SK-N-SH (cell line): ENCODE measurements around the gene FASTK. TPM values are rescaled to one million over a fixed set of nuclear protein-coding genes. Genes with fewer than 3 reads are reported as not detected.
A peak's percentile ranks its signal among the peaks of the same experiment; 100 is the strongest.

Experiments
- CTCF ChIA-PET: fragments of 300-600, 350-600 bp; formaldehyde crosslinking; extraction: SDS; loops from one replicate; lab custom pipeline; 2021; lab: Yijun Ruan, JAX
- POLR2A ChIA-PET: fragments of 350-600 bp; sonication (Branson Sonifier 250); formaldehyde crosslinking; extraction: SDS; loops from one replicate; lab custom pipeline; 2020; ENCODE audit warnings: antibody characterized with exemption, inconsistent platforms; lab: Yijun Ruan, JAX
- DNase-seq: peaks from one replicate; pipeline ENCODE4 v3.0.0; 2012
- H2AFZ ChIP-seq: fragments of 200-600 bp; sonication (generic); 2 replicates; pipeline ENCODE4 v1.8.1; 2016; ENCODE audit warnings: antibody characterized with exemption, mild to moderate bottlenecking, low read depth
- H3F3A ChIP-seq: fragments of 200-600 bp; sonication (generic); replicated peaks from 2 replicates; pipeline ENCODE3; 2016; ENCODE audit warnings: antibody characterized with exemption, mild to moderate bottlenecking; ENCODE audit not compliant: insufficient read depth
- H3K27ac ChIP-seq, 2 experiments: fragments of 200-500 bp in 1 of 2; fragments of 200-600 bp in 1 of 2; sonication (Bioruptor generic) in 1 of 2; sonication (generic), shearing (Covaris generic) in 1 of 2; 2 replicates each; pipeline versions ENCODE4 v1.5.1 to v1.6.1; 2014 to 2016; ENCODE audit warnings: low read depth in 2 of 2, inconsistent platforms in 1 of 2, low read length in 1 of 2, mild to moderate bottlenecking in 1 of 2, mixed read lengths in 1 of 2
- H3K27me3 ChIP-seq: fragments of 200-600 bp; sonication (generic), shearing (Covaris generic); 2 replicates; pipeline ENCODE4 v1.6.1; 2016; ENCODE audit warnings: mixed run types; ENCODE audit not compliant: insufficient read depth
- H3K36me3 ChIP-seq, 2 experiments: fragments of 200-500 bp in 1 of 2; fragments of 200-600 bp in 1 of 2; sonication (Bioruptor generic) in 1 of 2; sonication (generic) in 1 of 2; replicated peaks in 1 of 2; 2 replicates each; pipeline versions ENCODE3 to v1.5.1; 2014 to 2016; ENCODE audit warnings: low read length in 1 of 2, mild to moderate bottlenecking in 1 of 2; ENCODE audit not compliant: insufficient read depth in 2 of 2, control insufficient read depth in 1 of 2
- H3K4me1 ChIP-seq, 2 experiments: fragments of 200-500 bp in 1 of 2; fragments of 200-600 bp in 1 of 2; sonication (Bioruptor generic) in 1 of 2; sonication (generic), shearing (Covaris generic) in 1 of 2; 2 replicates each; pipeline versions ENCODE4 v1.5.1 to v1.6.1; 2014 to 2016; ENCODE audit warnings: low read depth in 1 of 2, low read length in 1 of 2, mixed run types in 1 of 2; ENCODE audit not compliant: insufficient read depth in 2 of 2, control insufficient read depth in 1 of 2
- H3K4me2 ChIP-seq: fragments of 200-600 bp; sonication (generic), shearing (Covaris generic); 2 replicates; pipeline ENCODE4 v1.6.1; 2017; ENCODE audit warnings: mixed run types
- H3K4me3 ChIP-seq, 2 experiments: fragments of 200-500 bp in 1 of 2; fragments of 200-600 bp in 1 of 2; sonication (Bioruptor generic) in 1 of 2; sonication (generic), shearing (Covaris generic) in 1 of 2; 2 replicates each; pipeline versions ENCODE4 v1.5.1 to v1.8.1; 2014 to 2016; ENCODE audit warnings: low read depth in 2 of 2, inconsistent platforms in 1 of 2, low read length in 1 of 2, mild to moderate bottlenecking in 1 of 2, mixed read lengths in 1 of 2, moderate library complexity in 1 of 2
- H3K79me2 ChIP-seq: fragments of 200-600 bp; sonication (generic); 2 replicates; pipeline ENCODE4 v1.8.1; 2017; ENCODE audit warnings: mild to moderate bottlenecking; ENCODE audit not compliant: insufficient read depth
- H3K9ac ChIP-seq: fragments of 200-600 bp; sonication (generic); 2 replicates; pipeline ENCODE4 v1.6.1; 2017; ENCODE audit warnings: mixed run types
- H3K9me2 ChIP-seq: fragments of 200-600 bp; sonication (generic); 2 replicates; pipeline ENCODE4 v1.6.1; 2017; ENCODE audit warnings: mixed run types
- H3K9me3 ChIP-seq: fragments of 200-600 bp; sonication (generic); 2 replicates; pipeline ENCODE4 v1.6.1; 2017; ENCODE audit warnings: mixed run types, mild to moderate bottlenecking, moderate library complexity
- H4K20me1 ChIP-seq: fragments of 200-600 bp; sonication (generic); 2 replicates; pipeline ENCODE4 v1.6.1; 2017; ENCODE audit warnings: mild to moderate bottlenecking, mixed run types; ENCODE audit not compliant: insufficient read depth
- CHD2 ChIP-seq: fragments of 150-350 bp; IDR thresholded peaks from 2 replicates; pipeline ENCODE4 v1.6.1; 2018; ENCODE audit warnings: low read length; ENCODE audit not compliant: partially characterized antibody
- EZH2phosphoT487 ChIP-seq: fragments of 200-600 bp; sonication (generic); IDR thresholded peaks from 2 replicates; pipeline ENCODE4 v1.6.1; 2017; ENCODE audit warnings: low read depth, mixed run types, mild to moderate bottlenecking, antibody characterized with exemption, moderate library complexity, borderline replicate concordance
- FOSL2 ChIP-seq: IDR thresholded peaks from 2 replicates; pipeline ENCODE4 v1.4.0; 2012; ENCODE audit warnings: low read depth, mild to moderate bottlenecking, moderate library complexity, borderline replicate concordance
- FOXJ3 ChIP-seq: sonication (generic); formaldehyde crosslinking; IDR thresholded peaks from 2 replicates; pipeline ENCODE4 v1.5.1; 2020; ENCODE audit warnings: mild to moderate bottlenecking, missing genetic modification reagents
- GABPA ChIP-seq: IDR thresholded peaks from 2 replicates; pipeline ENCODE4 v1.4.0; 2012; ENCODE audit warnings: low read depth, mild to moderate bottlenecking
- GATA2 ChIP-seq: sonication (generic); formaldehyde crosslinking; IDR thresholded peaks from 2 replicates; pipeline ENCODE4 v1.5.0; 2020; ENCODE audit warnings: mild to moderate bottlenecking, missing genetic modification reagents
- MEF2A ChIP-seq: IDR thresholded peaks from 2 replicates; pipeline ENCODE4 v1.4.0; 2012; ENCODE audit warnings: low read depth, borderline replicate concordance
- POLR2AphosphoS5 ChIP-seq: IDR thresholded peaks from 2 replicates; pipeline ENCODE4 v1.6.1; 2012; ENCODE audit warnings: low read depth, low read length
- RAD21 ChIP-seq: IDR thresholded peaks from 2 replicates; pipeline ENCODE4 v1.6.1; 2012; ENCODE audit warnings: mild to moderate bottlenecking, low read length
- RCOR1 ChIP-seq: fragments of 150-350 bp; IDR thresholded peaks from 2 replicates; pipeline ENCODE4 v1.6.1; 2017; ENCODE audit warnings: antibody characterized with exemption, low read length
- RFX5 ChIP-seq: IDR thresholded peaks from 2 replicates; pipeline ENCODE4 v1.6.1; 2012; ENCODE audit warnings: mild to moderate bottlenecking, improper control_type of control experiment, low read length
- RXRA ChIP-seq: IDR thresholded peaks from 2 replicates; pipeline ENCODE4 v1.4.0; 2012; ENCODE audit warnings: low read depth, mild to moderate bottlenecking, borderline replicate concordance
- SIN3A ChIP-seq: IDR thresholded peaks from 2 replicates; pipeline ENCODE4 v1.6.1; 2012; ENCODE audit warnings: low read depth, mild to moderate bottlenecking, low read length, moderate library complexity, borderline replicate concordance
- TAF1 ChIP-seq: IDR thresholded peaks from 2 replicates; pipeline ENCODE4 v1.6.1; 2012; ENCODE audit warnings: low read depth, mild to moderate bottlenecking, low read length, moderate library complexity, borderline replicate concordance
- TCF12 ChIP-seq: IDR thresholded peaks from 2 replicates; pipeline ENCODE4 v1.4.0; 2012
- TEAD4 ChIP-seq: IDR thresholded peaks from 2 replicates; pipeline ENCODE4 v1.4.0; 2012; ENCODE audit warnings: mild to moderate bottlenecking, borderline replicate concordance; ENCODE audit not compliant: insufficient read depth
- YY1 ChIP-seq: IDR thresholded peaks from 2 replicates; pipeline ENCODE4 v1.4.0; 2012; ENCODE audit warnings: low read depth, mild to moderate bottlenecking
- WGBS: methylation state at CpG from one replicate; pipeline ENCODE4 v1.1.6; 2017; ENCODE audit warnings: low lambda C conversion rate; 5-methylcytosine and 5-hydroxymethylcytosine counted together
- polyA plus RNA-seq, 3 experiments: library from polyadenylated mRNA; depleted of rRNA; stranded (reverse); fragments of >200 nt; gene quantifications; 2 replicates each; pipeline ENCODE4 v1.2.3, GENCODE V29; 2012
- TF ChIP-seq, protein P1 (sequence below): IDR thresholded peaks from 2 replicates; pipeline ENCODE4 v1.4.0; 2012; ENCODE audit warnings: low read depth, borderline replicate concordance
- TF ChIP-seq, protein P2 (sequence below): IDR thresholded peaks from 2 replicates; pipeline ENCODE4 v1.6.1; 2012; ENCODE audit warnings: mild to moderate bottlenecking, low read depth, low read length, moderate library complexity
- TF ChIP-seq, protein P3 (sequence below): fragments of 150-350 bp; IDR thresholded peaks from 2 replicates; pipeline ENCODE4 v1.6.1; 2017; ENCODE audit warnings: antibody characterized with exemption, low read length, low read depth, borderline replicate concordance
- TF ChIP-seq, protein P4 (sequence below): IDR thresholded peaks from 2 replicates; pipeline ENCODE4 v1.4.0; 2012; ENCODE audit warnings: low read depth
- TF ChIP-seq, protein P5 (sequence below): fragments of 200-600 bp; sonication (generic); IDR thresholded peaks from 2 replicates; pipeline ENCODE4 v1.6.1; 2017; ENCODE audit warnings: antibody characterized with exemption, mild to moderate bottlenecking, moderate library complexity

The FASTK gene
- polyA plus RNA-seq, 1 of the 3 experiments (the other 2 are of a cell fraction) = 125 TPM

DNA sequence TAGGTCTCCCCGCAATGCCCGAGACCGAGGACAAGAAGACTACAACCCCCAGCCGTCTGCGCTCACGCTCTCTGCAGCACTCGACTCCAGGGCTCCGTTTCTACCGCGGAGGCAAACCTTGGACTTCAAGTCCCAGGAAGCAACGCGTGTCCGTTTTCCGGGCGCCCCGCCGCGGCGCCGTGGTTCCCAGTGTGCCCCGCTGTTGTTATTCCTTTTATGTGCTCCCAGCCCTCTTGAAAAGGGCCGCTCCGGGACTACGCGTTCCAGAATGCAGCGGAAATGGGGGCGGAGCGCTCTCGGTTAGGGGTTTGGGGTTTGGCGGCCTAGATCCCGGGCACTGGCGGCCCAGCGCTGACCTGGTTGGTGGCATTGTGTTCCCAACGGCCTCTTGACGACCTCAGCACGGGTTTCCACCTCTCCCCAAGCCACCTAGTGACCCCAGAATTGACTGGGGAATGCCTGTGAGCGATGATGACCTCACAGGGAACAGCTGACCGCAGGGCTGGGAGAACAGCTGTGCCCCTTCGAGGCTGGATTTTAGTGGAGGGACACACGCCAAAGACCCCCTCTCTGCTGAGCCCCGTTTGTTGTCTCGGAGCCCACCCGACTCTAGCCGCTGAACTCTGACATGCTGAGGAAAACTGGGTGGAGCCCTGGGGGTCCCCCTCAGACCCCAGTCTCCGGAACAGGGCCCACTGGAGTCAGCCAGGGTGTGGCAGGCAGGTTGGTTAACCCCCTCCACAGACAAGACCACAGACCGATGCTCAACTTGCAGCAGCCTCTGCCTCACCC lies 22.4 kb downstream of the FASTK start:
- WGBS = 3% methylated on average over 41 of the region's 46 CpGs
- no peak for TF ChIP-seq RAD21
- TF ChIP-seq SIN3A = peak; percentile 79; the same call in 1 of the 2 replicates
- no peak; the same call in 1 of the 2 replicates for TF ChIP-seq RXRA
- TF ChIP-seq, protein P1, sequence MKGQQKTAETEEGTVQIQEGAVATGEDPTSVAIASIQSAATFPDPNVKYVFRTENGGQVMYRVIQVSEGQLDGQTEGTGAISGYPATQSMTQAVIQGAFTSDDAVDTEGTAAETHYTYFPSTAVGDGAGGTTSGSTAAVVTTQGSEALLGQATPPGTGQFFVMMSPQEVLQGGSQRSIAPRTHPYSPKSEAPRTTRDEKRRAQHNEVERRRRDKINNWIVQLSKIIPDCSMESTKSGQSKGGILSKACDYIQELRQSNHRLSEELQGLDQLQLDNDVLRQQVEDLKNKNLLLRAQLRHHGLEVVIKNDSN = peak; percentile 62; the same call in 1 of the 2 replicates
- no peak; the same call in 1 of the 2 replicates for TF ChIP-seq POLR2AphosphoS5
- TF ChIP-seq RFX5 = no peak
- 0 out of 2 replicates have a peak, but pooled peaks have one; percentile 31 for TF ChIP-seq TAF1
- peak; percentile 61; the same call in 1 of the 2 replicates for TF ChIP-seq YY1
- peak; percentile 41; the same call in 1 of the 2 replicates for TF ChIP-seq FOXJ3 (CRISPR knock-in tag)
- no peak for TF ChIP-seq TEAD4
- no peak for TF ChIP-seq MEF2A
- TF ChIP-seq, protein P2, sequence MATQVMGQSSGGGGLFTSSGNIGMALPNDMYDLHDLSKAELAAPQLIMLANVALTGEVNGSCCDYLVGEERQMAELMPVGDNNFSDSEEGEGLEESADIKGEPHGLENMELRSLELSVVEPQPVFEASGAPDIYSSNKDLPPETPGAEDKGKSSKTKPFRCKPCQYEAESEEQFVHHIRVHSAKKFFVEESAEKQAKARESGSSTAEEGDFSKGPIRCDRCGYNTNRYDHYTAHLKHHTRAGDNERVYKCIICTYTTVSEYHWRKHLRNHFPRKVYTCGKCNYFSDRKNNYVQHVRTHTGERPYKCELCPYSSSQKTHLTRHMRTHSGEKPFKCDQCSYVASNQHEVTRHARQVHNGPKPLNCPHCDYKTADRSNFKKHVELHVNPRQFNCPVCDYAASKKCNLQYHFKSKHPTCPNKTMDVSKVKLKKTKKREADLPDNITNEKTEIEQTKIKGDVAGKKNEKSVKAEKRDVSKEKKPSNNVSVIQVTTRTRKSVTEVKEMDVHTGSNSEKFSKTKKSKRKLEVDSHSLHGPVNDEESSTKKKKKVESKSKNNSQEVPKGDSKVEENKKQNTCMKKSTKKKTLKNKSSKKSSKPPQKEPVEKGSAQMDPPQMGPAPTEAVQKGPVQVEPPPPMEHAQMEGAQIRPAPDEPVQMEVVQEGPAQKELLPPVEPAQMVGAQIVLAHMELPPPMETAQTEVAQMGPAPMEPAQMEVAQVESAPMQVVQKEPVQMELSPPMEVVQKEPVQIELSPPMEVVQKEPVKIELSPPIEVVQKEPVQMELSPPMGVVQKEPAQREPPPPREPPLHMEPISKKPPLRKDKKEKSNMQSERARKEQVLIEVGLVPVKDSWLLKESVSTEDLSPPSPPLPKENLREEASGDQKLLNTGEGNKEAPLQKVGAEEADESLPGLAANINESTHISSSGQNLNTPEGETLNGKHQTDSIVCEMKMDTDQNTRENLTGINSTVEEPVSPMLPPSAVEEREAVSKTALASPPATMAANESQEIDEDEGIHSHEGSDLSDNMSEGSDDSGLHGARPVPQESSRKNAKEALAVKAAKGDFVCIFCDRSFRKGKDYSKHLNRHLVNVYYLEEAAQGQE = 0 out of 2 replicates have a peak, but pooled peaks have one; percentile 32
- no peak for TF ChIP-seq FOSL2
- no peak for TF ChIP-seq GATA2
- no peak for TF ChIP-seq EZH2phosphoT487
- TF ChIP-seq, protein P3, sequence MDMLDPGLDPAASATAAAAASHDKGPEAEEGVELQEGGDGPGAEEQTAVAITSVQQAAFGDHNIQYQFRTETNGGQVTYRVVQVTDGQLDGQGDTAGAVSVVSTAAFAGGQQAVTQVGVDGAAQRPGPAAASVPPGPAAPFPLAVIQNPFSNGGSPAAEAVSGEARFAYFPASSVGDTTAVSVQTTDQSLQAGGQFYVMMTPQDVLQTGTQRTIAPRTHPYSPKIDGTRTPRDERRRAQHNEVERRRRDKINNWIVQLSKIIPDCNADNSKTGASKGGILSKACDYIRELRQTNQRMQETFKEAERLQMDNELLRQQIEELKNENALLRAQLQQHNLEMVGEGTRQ = no peak; the same call in 1 of the 2 replicates
- TF ChIP-seq, protein P4, sequence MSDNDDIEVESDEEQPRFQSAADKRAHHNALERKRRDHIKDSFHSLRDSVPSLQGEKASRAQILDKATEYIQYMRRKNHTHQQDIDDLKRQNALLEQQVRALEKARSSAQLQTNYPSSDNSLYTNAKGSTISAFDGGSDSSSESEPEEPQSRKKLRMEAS = peak; percentile 75
- TF ChIP-seq CHD2 = peak; percentile 88
- TF ChIP-seq RCOR1 = no peak
- peak; percentile 91 for TF ChIP-seq GABPA
- TF ChIP-seq TCF12 = 0 out of 2 replicates have a peak, but pooled peaks have one; percentile 7
- TF ChIP-seq, protein P5, sequence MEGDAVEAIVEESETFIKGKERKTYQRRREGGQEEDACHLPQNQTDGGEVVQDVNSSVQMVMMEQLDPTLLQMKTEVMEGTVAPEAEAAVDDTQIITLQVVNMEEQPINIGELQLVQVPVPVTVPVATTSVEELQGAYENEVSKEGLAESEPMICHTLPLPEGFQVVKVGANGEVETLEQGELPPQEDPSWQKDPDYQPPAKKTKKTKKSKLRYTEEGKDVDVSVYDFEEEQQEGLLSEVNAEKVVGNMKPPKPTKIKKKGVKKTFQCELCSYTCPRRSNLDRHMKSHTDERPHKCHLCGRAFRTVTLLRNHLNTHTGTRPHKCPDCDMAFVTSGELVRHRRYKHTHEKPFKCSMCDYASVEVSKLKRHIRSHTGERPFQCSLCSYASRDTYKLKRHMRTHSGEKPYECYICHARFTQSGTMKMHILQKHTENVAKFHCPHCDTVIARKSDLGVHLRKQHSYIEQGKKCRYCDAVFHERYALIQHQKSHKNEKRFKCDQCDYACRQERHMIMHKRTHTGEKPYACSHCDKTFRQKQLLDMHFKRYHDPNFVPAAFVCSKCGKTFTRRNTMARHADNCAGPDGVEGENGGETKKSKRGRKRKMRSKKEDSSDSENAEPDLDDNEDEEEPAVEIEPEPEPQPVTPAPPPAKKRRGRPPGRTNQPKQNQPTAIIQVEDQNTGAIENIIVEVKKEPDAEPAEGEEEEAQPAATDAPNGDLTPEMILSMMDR = no peak

More for the DNA sequence above, 22.4 kb downstream of the FASTK start:
- no peaks in the 10 kb centered on the region for H3K27me3 ChIP-seq
- H4K20me1 ChIP-seq = peaks cover 25% of the 10 kb centered on the region
- peak; percentile 99 for DNase-seq
- no peaks in the 10 kb centered on the region for H3K9me2 ChIP-seq
- peak overlapping the region; percentile 66 to 99 for H3K4me3 ChIP-seq
- peaks cover 14 to 39% of the 10 kb centered on the region in 2 experiments for H3K36me3 ChIP-seq
- H3F3A ChIP-seq = peaks cover 3% of the 10 kb centered on the region
- no peaks in the 10 kb centered on the region for H3K9me3 ChIP-seq
- peak overlapping the region; percentile 76 for H2AFZ ChIP-seq
- peak overlapping the region; percentile 84 for H3K9ac ChIP-seq
- peaks cover 55% of the 10 kb centered on the region for H3K79me2 ChIP-seq
- H3K4me1 ChIP-seq = peaks cover 28 to 52% of the 10 kb centered on the region in 2 experiments
- ChIA-PET POLR2A (interaction anchor here (0.8 to 2.3 kb wide), 6 partner anchors 11 to 27 kb away, joined by 3 to 11 read pairs (median 3); partner anchors contain the start of genes AGAP3, ASIC3, FASTK and TMUB1), CTCF (interaction anchor here (0.6 to 12.2 kb wide), 17 partner anchors 9 to 160 kb away, joined by 3 to 126 read pairs (median 4); partner anchors contain the start of genes ABCB8, ASIC3, FASTK and TMUB1)
- H3K4me2 ChIP-seq = peak overlapping the region; percentile 85
- H3K27ac ChIP-seq = peak overlapping the region; percentile 95 to 99
